H1 (cell line): Measurements from ENCODE around the gene TSEN54. TPM values are rescaled to one million over a fixed set of nuclear protein-coding genes. Genes with fewer than 3 reads are reported as not detected.

Experiments
- CTCF ChIA-PET: fragments of 300-600 bp; sonication (Branson Sonifier 250); formaldehyde crosslinking; loops from one replicate; lab custom pipeline; 2021; ENCODE audit not compliant: partially characterized antibody; lab: Charles Lee
- POLR2A ChIA-PET: fragments of 300-600 bp; sonication (Branson Sonifier 250); formaldehyde crosslinking; loops from one replicate; lab custom pipeline; 2021; ENCODE audit warnings: inconsistent platforms; ENCODE audit not compliant: partially characterized antibody; lab: Charles Lee
- DNase-seq, 2 experiments: peaks; one replicate each; pipeline versions ENCODE4 v3.0.0 to v3.0.0-alpha.2; 2010 to 2022; ENCODE audit warnings: low spot score in 2 of 2, low read depth in 1 of 2, mixed read lengths in 1 of 2
- FAIRE-seq: peaks from 2 replicates; lab custom pipeline; 2011; peaks lifted over from hg19 to GRCh38; lab: Jason Lieb, UNC
- H2AFZ ChIP-seq: 2 replicates; pipeline ENCODE4 v1.8.1; 2012; ENCODE audit warnings: low read length, inconsistent platforms
- H2AK5ac ChIP-seq: 2 replicates; pipeline ENCODE4 v1.6.1; 2013; ENCODE audit warnings: low read depth, low read length
- H2BK120ac ChIP-seq: replicated peaks from 2 replicates; pipeline ENCODE3; 2013; ENCODE audit warnings: low read depth, low read length, inconsistent platforms
- H2BK12ac ChIP-seq: 2 replicates; pipeline ENCODE4 v1.6.1; 2013; ENCODE audit warnings: low read depth, low read length
- H2BK15ac ChIP-seq: 2 replicates; pipeline ENCODE4 v1.6.1; 2013; ENCODE audit warnings: low read length
- H2BK20ac ChIP-seq: 2 replicates; pipeline ENCODE4 v1.6.1; 2013; ENCODE audit warnings: low read length
- H2BK5ac ChIP-seq: 2 replicates; pipeline ENCODE4 v1.6.1; 2013; ENCODE audit warnings: low read depth, low read length
- H3K14ac ChIP-seq: 2 replicates; pipeline ENCODE4 v1.6.1; 2013; ENCODE audit warnings: inconsistent platforms; ENCODE audit not compliant: insufficient read length
- H3K18ac ChIP-seq: 2 replicates; pipeline ENCODE4 v1.6.1; 2013; ENCODE audit warnings: low read length; ENCODE audit errors: extremely low read depth
- H3K23ac ChIP-seq: 2 replicates; pipeline ENCODE4 v1.6.1; 2013; ENCODE audit warnings: inconsistent platforms; ENCODE audit not compliant: insufficient read length
- H3K23me2 ChIP-seq: 2 replicates; pipeline ENCODE4 v1.6.1; 2013; ENCODE audit warnings: low read depth, low read length
- H3K27ac ChIP-seq: 2 replicates; pipeline ENCODE4 v1.6.1; 2011; ENCODE audit warnings: low read depth, low read length, inconsistent platforms
- H3K27me3 ChIP-seq, 4 experiments: replicated peaks in 1 of 4; 1 replicate in 1 of 4; 2 replicates in 3 of 4; pipeline versions ENCODE4 v1.6.1 to v1.8.1; 2011 to 2013; ENCODE audit warnings: low read length in 3 of 4, mild to moderate bottlenecking in 3 of 4, inconsistent platforms in 2 of 4, mixed read lengths in 2 of 4, moderate library complexity in 1 of 4; ENCODE audit not compliant: control insufficient read depth in 3 of 4, insufficient read depth in 3 of 4; ENCODE audit errors: extremely low read depth in 1 of 4
- H3K36me3 ChIP-seq, 4 experiments: 2 replicates each; pipeline versions ENCODE4 v1.6.1 to v1.8.1; 2011 to 2013; ENCODE audit warnings: mild to moderate bottlenecking in 4 of 4, low read length in 3 of 4, moderate library complexity in 2 of 4, control low read depth in 1 of 4, inconsistent platforms in 1 of 4; ENCODE audit not compliant: insufficient read depth in 4 of 4, control insufficient read depth in 2 of 4
- H3K4ac ChIP-seq: replicated peaks from 2 replicates; pipeline ENCODE3; 2013; ENCODE audit warnings: low read length, low read depth, mixed read lengths, inconsistent platforms; ENCODE audit not compliant: insufficient read length
- H3K4me1 ChIP-seq, 4 experiments: replicated peaks in 1 of 4; 1 replicate in 1 of 4; 2 replicates in 3 of 4; pipeline versions ENCODE4 v1.6.1 to v1.8.1; 2011 to 2013; ENCODE audit warnings: low read length in 3 of 4, inconsistent platforms in 2 of 4, mixed read lengths in 1 of 4; ENCODE audit not compliant: insufficient read depth in 4 of 4, control insufficient read depth in 3 of 4
- H3K4me2 ChIP-seq, 2 experiments: 2 replicates each; pipeline versions ENCODE4 v1.6.1 to v1.8.1; 2011 to 2013; ENCODE audit warnings: low read depth in 2 of 2, low read length in 2 of 2, control low read depth in 1 of 2, inconsistent platforms in 1 of 2, mild to moderate bottlenecking in 1 of 2; ENCODE audit not compliant: insufficient read depth in 1 of 2
- H3K4me3 ChIP-seq, 4 experiments: fragments of 200-600, 300-600 bp in 1 of 4; sonication (generic), shearing (Covaris generic), sonication (Bioruptor Twin) in 1 of 4; 2 replicates each; pipeline versions ENCODE4 v1.5.1 to v1.8.1; 2011 to 2016; ENCODE audit warnings: low read length in 4 of 4, low read depth in 3 of 4, control low read depth in 2 of 4, inconsistent platforms in 2 of 4, mild to moderate bottlenecking in 2 of 4, mixed read lengths in 1 of 4, moderate library complexity in 1 of 4; ENCODE audit not compliant: insufficient read depth in 2 of 4; ENCODE audit errors: extremely low read depth in 1 of 4
- H3K56ac ChIP-seq: replicated peaks from 2 replicates; pipeline ENCODE3; 2013; ENCODE audit warnings: low read depth, mild to moderate bottlenecking, mixed read lengths, low read length, inconsistent platforms; ENCODE audit not compliant: insufficient read length
- H3K79me1 ChIP-seq: 2 replicates; pipeline ENCODE4 v1.6.1; 2013; ENCODE audit warnings: low read depth, low read length, control low read depth
- H3K79me2 ChIP-seq, 2 experiments: 2 replicates each; pipeline versions ENCODE4 v1.6.1 to v1.8.1; 2012 to 2013; ENCODE audit warnings: low read length in 2 of 2, mild to moderate bottlenecking in 2 of 2, inconsistent platforms in 1 of 2; ENCODE audit not compliant: insufficient read depth in 2 of 2, control insufficient read depth in 1 of 2
- H3K9ac ChIP-seq, 4 experiments: replicated peaks in 1 of 4; 1 replicate in 1 of 4; 2 replicates in 3 of 4; pipeline versions ENCODE4 v1.6.1 to v1.8.1; 2011 to 2013; ENCODE audit warnings: low read depth in 3 of 4, low read length in 3 of 4, control low read depth in 2 of 4, mild to moderate bottlenecking in 2 of 4, moderate library complexity in 2 of 4, inconsistent platforms in 1 of 4; ENCODE audit errors: extremely low read depth in 1 of 4
- H3K9me3 ChIP-seq, 2 experiments: 2 replicates each; pipeline versions ENCODE4 v1.6.1 to v1.8.1; 2012 to 2013; ENCODE audit warnings: mild to moderate bottlenecking in 2 of 2, moderate library complexity in 2 of 2, control low read depth in 1 of 2, inconsistent platforms in 1 of 2, low read depth in 1 of 2, low read length in 1 of 2, mixed read lengths in 1 of 2; ENCODE audit not compliant: insufficient read depth in 2 of 2
- H4K20me1 ChIP-seq, 2 experiments: replicated peaks in 1 of 2; 2 replicates each; pipeline versions ENCODE3 to v1.8.1; 2011 to 2013; ENCODE audit warnings: inconsistent platforms in 2 of 2, low read length in 2 of 2, mild to moderate bottlenecking in 1 of 2; ENCODE audit not compliant: insufficient read depth in 2 of 2, control insufficient read depth in 1 of 2
- H4K5ac ChIP-seq: 2 replicates; pipeline ENCODE4 v1.6.1; 2013; ENCODE audit warnings: low read length, low read depth, mixed read lengths, inconsistent platforms; ENCODE audit not compliant: insufficient read length
- H4K8ac ChIP-seq: 2 replicates; pipeline ENCODE4 v1.8.0; 2013; ENCODE audit warnings: mild to moderate bottlenecking, moderate library complexity, low read length, inconsistent platforms; ENCODE audit not compliant: insufficient read depth; ENCODE audit errors: extremely low read depth
- H4K91ac ChIP-seq: replicated peaks from 2 replicates; pipeline ENCODE3; 2013; ENCODE audit warnings: low read length, mixed read lengths, inconsistent platforms; ENCODE audit not compliant: insufficient read length
- CBX5 ChIP-seq: fragments of 300-800, 300-1000 bp; sonication (generic); IDR thresholded peaks from 2 replicates; pipeline ENCODE4 v1.7.1; 2016; ENCODE audit warnings: antibody characterized with exemption, low read length, low read depth
- CHD1 ChIP-seq: IDR thresholded peaks from 2 replicates; pipeline ENCODE4 v1.6.1; 2012; ENCODE audit warnings: low read depth, low read length, improper control_type of control experiment
- CHD2 ChIP-seq: IDR thresholded peaks from 2 replicates; pipeline ENCODE4 v1.6.1; 2012; ENCODE audit warnings: low read length, improper control_type of control experiment
- E2F6 ChIP-seq: IDR thresholded peaks from 2 replicates; pipeline ENCODE4 v1.6.1; 2012; ENCODE audit warnings: inconsistent platforms
- SIX5 ChIP-seq: IDR thresholded peaks from 2 replicates; pipeline ENCODE4 v1.6.1; 2011; ENCODE audit warnings: mild to moderate bottlenecking, low read depth, low read length
- ZNF274 ChIP-seq: IDR thresholded peaks from 2 replicates; pipeline ENCODE4 v1.7.0; 2012; ENCODE audit warnings: low read length, borderline replicate concordance; ENCODE audit errors: extremely low read depth
- WGBS, 2 experiments: shearing (Covaris generic) in 1 of 2; methylation state at CpG; one replicate each; pipeline versions ENCODE4 v1.1.6 to v1.1.7; 2013 to 2015; ENCODE audit warnings: low lambda C conversion rate in 2 of 2, mixed read lengths in 2 of 2, inconsistent platforms in 1 of 2, low coverage in 1 of 2, missing lambda C conversion rate in 1 of 2; ENCODE audit not compliant: insufficient replicate concordance in 2 of 2, insufficient coverage in 1 of 2, insufficient read length in 1 of 2; ENCODE audit errors: extremely low coverage in 1 of 2, missing lambda C conversion rate in 1 of 2; 5-methylcytosine and 5-hydroxymethylcytosine counted together
- polyA plus RNA-seq, 7 experiments: library from polyadenylated mRNA; depleted of rRNA in 3 of 7; stranded (reverse) in 5 of 7; unstranded in 2 of 7; fragments of >200 nt in 5 of 7; fragments of 200-250 nt in 2 of 7; gene quantifications; 1 replicate in 5 of 7; 2 replicates in 1 of 7; 4 replicates in 1 of 7; pipeline versions ENCODE4 v1.2.1 to v1.2.3, GENCODE V29; 2011 to 2013; ENCODE audit warnings: missing spikeins in 2 of 7, mixed read lengths in 2 of 7
- total RNA-seq: library from RNA; stranded (reverse); fragmentation: NEBNext Ultra II Directional; extraction: Animal tissue kit (Norgen Biotek cat#: 25700); gene quantifications from 2 replicates; pipeline ENCODE4 v1.2.1, GENCODE V29; 2021

TSEN54 gene
- total and polyA plus RNA-seq, 2 of the 8 experiments (the other 6 are each of a cell fraction or from before 2014, with no cell fraction given): 43.6 to 60.3 TPM

- Histone ChIP-seq H3K9ac (no peak overlapping the region), H2AK5ac (no peak overlapping the region), H3K79me2 (no peaks in the 10 kb centered on the region), H3K23ac (no peak overlapping the region), H4K5ac (no peak overlapping the region), H3K4me2 (no peak overlapping the region), H3K56ac (no peak overlapping the region), H3K9me3 (no peaks in the 10 kb centered on the region), H2BK5ac (no peak overlapping the region), H3K14ac (no peak overlapping the region), H4K8ac (no peak overlapping the region), H3K4ac (no peak overlapping the region), H2BK120ac (no peak overlapping the region), H3K18ac (no peak overlapping the region), H2AFZ (no peak overlapping the region), H2BK20ac (no peak overlapping the region), H2BK12ac (no peak overlapping the region), H3K79me1 (no peaks in the 10 kb centered on the region; the same call in 1 of the 2 replicates), H3K4me3 (no peak overlapping the region), H2BK15ac (no peak overlapping the region), H3K27me3 (no peaks in the 10 kb centered on the region), H3K27ac (no peak overlapping the region), H3K36me3 (peaks cover 0 to 10% (median 6%) of the 10 kb centered on the region in 4 experiments; a peak in 5 of 8 replicates), H4K91ac (no peak overlapping the region), H3K23me2 (no peaks in the 10 kb centered on the region), H4K20me1 (no peaks in the 10 kb centered on the region), H3K4me1 (peaks cover 0 to 7% (median 0%) of the 10 kb centered on the region in 4 experiments; a peak in 3 of 7 replicates)
- 85% methylated on average over 3 of the region's 3 CpGs; no CpG with 5 or more reads in 1 of the 2 experiments for WGBS, 2 experiments
- CTCF ChIA-PET: interaction anchor here (0.9 to 1.3 kb wide), 4 partner anchors 8 to 143 kb away, joined by 3 to 4 read pairs (median 3); no protein-coding TSS in a partner anchor
- POLR2A ChIA-PET: interaction anchor here (0.9 kb wide), 1 partner anchor 34 kb away, joined by 3 read pairs; no protein-coding TSS in a partner anchor
- DNase-seq (no peak), FAIRE-seq (no peak)
- TF ChIP-seq CHD1 (no peak), ZNF274 (no peak), CBX5 (no peak), E2F6 (no peak), CHD2 (no peak), SIX5 (no peak)
These were observed 40.5 kb upstream of the TSEN54 start for GRCh38 chr17:75475851-75476250.
